GM18508 (cell line): ENCODE results near the gene SOCS6.
"Not testable (repeated sequence)": the region's sequence is repeated elsewhere in the genome, so short reads cannot be mapped to it uniquely, and the experiment has no call there.

Source experiments
- ATAC-seq: cut with Tn5 transposase; IDR thresholded peaks from one replicate; pipeline ENCODE4 v1.9.1; 2021; ENCODE audit warnings: moderate number of reproducible peaks; ENCODE audit not compliant: insufficient read depth, unreplicated experiment

The SOCS6 gene

DNA sequence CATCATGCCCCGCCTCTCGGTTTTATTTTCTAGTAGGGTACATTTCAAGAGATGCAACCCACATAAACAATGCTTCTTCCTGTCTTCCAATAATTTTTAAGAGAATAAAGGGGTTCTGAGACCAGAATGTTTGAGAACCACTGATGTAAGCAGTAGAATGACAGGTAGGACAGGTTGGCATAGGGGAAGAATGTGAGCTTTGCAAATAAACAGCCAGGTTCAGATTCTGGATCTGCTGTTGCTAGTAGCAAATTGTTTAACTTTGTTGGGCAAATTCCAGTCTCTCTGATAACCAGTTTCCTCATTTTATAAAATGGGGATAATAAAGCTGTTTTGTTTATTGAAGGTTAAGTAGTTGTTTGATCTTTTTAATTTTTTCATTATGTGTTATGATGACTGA lies 32.8 kb downstream of the SOCS6 start:
- no peak for ATAC-seq

DNA sequence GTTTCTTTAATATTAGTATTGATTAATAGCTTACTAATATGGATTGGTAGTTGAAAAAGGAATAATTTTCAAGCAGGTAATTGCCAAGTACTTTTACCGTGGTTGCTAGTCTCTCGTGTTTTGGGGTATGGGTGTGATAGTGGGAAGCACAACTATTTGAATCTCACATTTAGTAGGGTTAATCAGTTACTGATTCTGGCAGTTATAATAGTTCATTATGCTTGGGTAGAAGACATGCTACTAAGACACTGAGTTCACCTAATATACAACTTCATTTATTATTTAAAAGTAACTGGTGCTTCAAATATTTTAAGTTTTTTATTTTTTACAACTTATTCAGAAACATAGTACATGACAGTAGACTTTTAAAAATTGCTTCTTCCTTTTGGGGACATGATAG lies 33.5 kb downstream of the SOCS6 start:
- no peak for ATAC-seq

- ATAC-seq, result no peak
These were observed 34.1 kb downstream of the SOCS6 start for GRCh38 chr18:70322928-70323327.

GRCh38 chr18:70324897-70325296 lies 36.1 kb downstream of the SOCS6 start:
- no peak for ATAC-seq

- no peak for ATAC-seq
These were observed 37.4 kb downstream of the SOCS6 start for GRCh38 chr18:70326255-70326654.

- no peak for ATAC-seq
These were observed 39.3 kb downstream of the SOCS6 start for GRCh38 chr18:70328169-70328568.

DNA sequence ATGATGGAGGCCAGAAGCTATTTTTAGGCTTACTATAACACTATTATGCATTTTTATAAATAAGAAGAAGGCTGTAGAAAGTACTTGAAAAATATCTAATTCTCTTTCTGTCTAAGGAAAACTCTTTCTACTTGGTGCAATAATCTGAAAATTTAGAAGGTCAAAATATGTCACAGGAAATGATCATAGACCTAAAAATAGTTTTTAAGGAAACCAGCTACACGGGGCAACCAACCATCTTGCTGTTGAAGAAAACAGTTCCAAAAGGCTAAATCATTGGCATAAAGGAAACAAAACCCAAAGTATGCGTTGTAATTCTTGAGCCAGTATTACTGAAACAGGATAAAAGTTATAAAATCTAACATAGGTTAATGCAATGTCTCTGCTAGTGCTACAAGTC lies 40.2 kb downstream of the SOCS6 start:
- ATAC-seq, result no peak

- no peak for ATAC-seq
These were observed 42.0 kb downstream of the SOCS6 start for GRCh38 chr18:70330887-70331286.

- no peak for ATAC-seq
These were observed 42.7 kb downstream of the SOCS6 start for GRCh38 chr18:70331456-70332097.

- no peak for ATAC-seq
These were observed 43.8 kb downstream of the SOCS6 start for GRCh38 chr18:70332694-70333093.

DNA sequence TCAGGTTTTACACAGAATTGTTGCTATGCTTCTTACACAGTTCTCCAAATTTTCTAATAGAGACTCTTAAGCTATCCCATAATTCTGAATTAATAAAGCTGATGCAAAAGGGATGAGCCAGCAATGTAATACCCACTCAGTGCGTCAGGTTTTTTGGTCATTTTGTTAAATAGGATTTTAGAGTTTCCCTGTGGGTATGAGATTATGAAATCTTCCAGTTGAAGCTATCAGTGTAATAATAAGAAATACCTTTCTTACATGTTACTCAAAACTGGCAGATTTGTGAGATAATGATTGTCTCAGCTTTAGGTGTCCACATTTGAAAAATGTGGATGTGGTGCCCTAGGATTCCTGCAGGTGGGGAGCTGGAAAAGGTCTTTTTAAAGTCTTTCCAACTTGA lies 44.5 kb downstream of the SOCS6 start:
- ATAC-seq, result no peak

DNA sequence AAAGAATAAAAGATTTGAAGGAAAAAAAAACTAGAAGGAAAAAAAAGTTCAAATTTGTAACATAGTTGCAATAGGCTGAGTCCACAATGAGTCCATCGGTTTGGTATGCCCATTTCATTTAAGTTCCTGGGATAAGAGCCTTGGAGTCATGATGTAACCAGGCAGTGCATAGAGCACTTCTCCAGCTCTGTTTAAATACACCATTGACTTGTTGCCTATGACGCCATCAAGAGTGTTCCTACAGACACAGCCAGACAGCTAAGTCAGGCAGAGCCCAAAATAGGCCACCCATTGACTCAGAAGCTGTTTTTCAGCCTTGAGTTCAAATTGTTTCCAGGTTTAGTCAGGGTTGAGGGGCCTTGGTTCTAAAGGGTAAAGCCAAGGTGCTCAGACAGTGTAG lies 44.9 kb downstream of the SOCS6 start:
- no peak for ATAC-seq

- no peak for ATAC-seq
These were observed 45.4 kb downstream of the SOCS6 start for GRCh38 chr18:70334264-70334663.

DNA sequence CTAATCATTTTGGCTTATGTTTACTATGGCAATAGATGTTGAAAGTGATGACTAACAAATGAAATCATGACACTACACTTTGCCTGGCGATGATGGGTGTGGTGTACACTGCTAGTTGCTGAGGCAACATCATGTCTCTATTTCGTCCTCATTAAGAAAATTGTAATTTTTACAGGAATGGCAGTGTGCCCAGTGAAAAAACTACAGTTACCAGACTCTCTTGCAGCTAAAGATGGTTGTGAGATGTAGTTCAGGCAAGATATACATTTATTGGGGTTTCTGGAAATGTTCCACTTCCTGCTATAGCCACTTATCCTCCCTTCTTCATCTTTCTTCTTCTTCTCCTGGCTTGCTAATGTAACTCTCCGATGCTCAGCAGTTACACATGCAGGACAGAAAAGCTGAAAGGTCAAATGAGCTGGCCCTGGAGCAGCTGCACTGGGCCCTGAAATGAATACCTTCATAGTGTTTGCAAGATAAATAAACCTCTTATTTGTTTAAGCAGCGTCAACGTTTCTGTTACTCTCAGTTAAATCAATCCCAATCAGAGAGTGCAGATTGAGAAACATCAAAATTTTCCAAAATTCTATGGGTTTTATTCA lies 46.0 kb downstream of the SOCS6 start:
- no peak for ATAC-seq

DNA sequence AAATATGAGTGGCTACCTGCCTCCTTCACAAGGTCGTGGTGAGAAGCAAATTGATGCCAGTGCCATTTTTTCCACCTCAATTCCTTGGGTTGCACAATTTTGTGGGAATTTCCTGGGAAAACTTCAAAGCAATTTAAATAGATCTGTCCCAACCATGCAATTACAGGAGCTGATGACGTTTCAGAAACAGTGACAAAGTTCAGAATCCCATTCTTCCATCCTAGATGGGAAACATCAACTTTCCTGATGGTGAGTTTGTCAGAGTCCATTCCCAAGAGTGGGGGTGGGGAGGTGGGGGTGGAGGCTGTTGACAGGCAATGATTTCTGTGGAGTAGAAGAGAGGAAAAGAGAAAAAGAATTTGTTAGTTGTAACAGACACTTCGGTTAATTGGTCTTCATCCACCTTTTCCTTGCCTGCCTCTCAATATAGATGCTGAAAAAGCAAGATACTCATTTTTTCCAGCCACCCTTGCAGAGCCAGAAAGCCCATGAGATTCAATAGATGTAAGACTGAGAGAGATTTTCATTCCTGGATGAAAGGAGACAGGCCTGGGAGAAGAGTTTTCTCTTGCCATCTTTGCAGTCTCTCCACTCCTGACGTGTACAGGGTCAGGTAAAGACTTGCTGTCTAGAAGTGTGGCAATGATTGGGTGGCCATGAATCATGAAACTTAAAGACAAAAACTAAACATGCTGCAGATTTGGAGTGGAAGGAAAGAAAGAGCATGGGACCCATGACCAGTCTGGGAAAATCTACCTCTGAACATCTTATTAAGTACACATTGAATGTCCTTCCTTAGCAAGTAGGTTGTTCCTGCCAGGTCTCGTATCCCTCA lies 47.3 kb downstream of the SOCS6 start:
- no peak for ATAC-seq

DNA sequence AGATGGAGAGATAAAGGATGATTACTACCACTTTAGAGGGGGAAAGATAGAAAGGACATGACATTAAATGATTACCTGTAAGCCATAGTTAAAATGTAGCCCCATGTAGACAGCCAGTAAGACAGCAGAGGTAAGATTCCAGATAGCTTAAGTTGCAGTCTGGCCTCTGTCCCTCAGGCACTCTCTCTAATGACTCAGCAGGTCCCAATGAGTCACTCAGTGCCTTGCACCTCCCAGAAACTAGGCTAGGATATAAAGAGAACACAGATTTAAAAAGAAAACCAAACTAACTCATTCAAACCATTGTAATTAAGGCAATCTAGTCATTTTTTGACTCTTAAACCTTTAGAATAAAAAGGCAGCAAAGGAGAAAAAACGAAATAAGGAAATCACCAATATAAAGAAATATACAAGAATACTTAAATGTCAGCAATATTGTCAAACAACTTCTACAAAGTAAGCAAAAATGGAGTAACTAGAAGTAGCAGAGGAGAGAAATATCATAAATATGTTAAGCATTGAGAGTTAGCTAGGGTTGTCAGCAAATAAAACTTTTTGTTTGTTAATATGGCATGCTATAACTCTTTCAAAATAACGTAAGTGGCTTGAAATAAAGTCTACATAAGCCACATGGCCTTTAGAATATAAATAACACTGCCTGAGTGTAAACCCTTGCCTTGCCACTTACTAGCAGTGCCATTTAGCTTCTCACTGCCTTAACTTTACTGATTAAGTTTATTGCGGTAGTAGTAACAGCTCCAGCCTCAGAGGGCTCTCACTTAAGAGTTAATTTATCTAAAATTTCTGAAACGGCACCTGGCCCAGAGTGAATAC lies 48.5 kb downstream of the SOCS6 start:
- no peak for ATAC-seq

- ATAC-seq, result no peak
These were observed 50.0 kb downstream of the SOCS6 start for GRCh38 chr18:70338890-70339289.

DNA sequence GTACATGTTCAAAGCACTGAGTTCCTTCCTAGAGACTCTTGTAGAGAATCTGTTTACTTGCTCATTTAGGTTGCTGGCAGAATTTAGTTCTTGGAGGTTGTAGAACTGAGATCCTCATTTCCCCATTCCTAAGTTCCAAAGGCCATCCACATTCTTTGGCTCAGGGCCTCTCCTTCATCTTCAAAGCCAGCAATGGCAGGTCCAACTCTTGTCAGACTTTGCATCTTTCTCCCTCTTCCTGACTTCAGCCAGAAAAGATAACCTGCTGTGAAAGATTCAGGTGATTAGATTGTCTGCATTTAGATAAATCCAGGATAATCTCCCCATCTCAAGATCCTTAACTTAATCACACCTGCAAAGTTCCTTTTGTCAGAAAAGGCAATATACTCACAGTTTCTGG lies 51.1 kb downstream of the SOCS6 start:
- no peak for ATAC-seq

- not testable (repeated sequence) for ATAC-seq
These were observed 59.6 kb downstream of the SOCS6 start for GRCh38 chr18:70348481-70348880.

DNA sequence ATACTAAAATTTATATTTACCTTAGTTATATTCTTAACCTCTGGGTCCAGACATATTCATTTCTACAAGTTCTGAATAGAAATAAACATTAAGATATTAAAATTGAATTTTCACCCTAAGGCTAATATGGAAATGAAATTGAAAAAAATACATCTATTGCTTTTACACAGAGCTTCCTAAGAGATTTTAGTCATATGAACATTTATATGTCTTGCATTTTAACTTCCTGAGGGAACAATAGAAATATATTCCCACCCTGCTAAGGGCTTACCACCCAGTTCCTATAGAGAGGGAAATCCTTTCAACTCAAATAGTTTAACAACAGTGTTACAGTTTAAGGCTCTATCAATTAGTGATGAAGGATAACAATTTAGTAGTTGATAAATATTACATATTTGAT lies 60.5 kb downstream of the SOCS6 start:
- ATAC-seq, result no peak

DNA sequence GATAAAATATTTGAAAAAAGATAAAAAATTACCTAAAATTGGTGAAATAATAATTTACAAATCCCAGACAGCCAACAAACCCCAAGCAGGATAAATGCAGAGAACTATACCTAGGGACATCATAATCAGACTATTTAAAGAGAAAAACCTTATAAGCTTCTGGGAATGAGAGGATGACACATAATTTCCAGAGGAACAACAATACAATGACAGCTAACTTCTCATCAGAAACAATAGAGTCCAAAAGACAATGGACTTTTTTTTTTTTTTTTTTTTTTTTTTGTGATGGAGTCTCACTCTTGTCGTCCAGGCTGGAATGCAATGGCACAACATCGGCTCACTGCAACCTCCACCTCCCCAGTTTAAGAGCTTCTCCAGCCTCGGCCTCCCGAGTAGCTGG lies 65.2 kb downstream of the SOCS6 start:
- no peak for ATAC-seq
